ENCODE data around the gene LSS.

- TF ChIP-seq CTCF (IDR thresholded peaks at IDR 0.05), result no peak
- TF ChIP-seq EP300 (IDR thresholded peaks at IDR 0.05), result no peak
Measured at GRCh38 chr21:46264046-46264689, 35.6 kb upstream of the LSS start.

All from stomach (tissue), 4 donors.